ENCODE results near the gene TNRC6A.
"Not testable (repeated sequence)": the region's sequence is repeated elsewhere in the genome, so short reads cannot be mapped to it uniquely, and the experiment has no call there.

The TNRC6A gene

GRCh38 chr16:24848065-24848464, 118.6 kb downstream of the TNRC6A start:
- DNase-seq: no peak

GRCh38 chr16:24849641-24850040, 120.2 kb downstream of the TNRC6A start:
- DNase-seq: no peak

GRCh38 chr16:24850289-24850938, 121.0 kb downstream of the TNRC6A start:
- no peak for DNase-seq

- no peak for DNase-seq
Measured at GRCh38 chr16:24851700-24852099, 122.2 kb downstream of the TNRC6A start.

- no peak for DNase-seq
Measured at GRCh38 chr16:24852281-24852721, 122.8 kb downstream of the TNRC6A start.

- no peak for DNase-seq
Measured at GRCh38 chr16:24853169-24853824, 123.8 kb downstream of the TNRC6A start.

GRCh38 chr16:24853830-24854229, 124.4 kb downstream of the TNRC6A start:
- DNase-seq: no peak

- no peak for DNase-seq
Measured at GRCh38 chr16:24854607-24855171, 125.2 kb downstream of the TNRC6A start.

- DNase-seq: no peak
Measured at GRCh38 chr16:24855678-24856077, 126.2 kb downstream of the TNRC6A start.

GRCh38 chr16:24856871-24857270, 127.4 kb downstream of the TNRC6A start:
- DNase-seq: not testable (repeated sequence)

GRCh38 chr16:24858219-24859041, 129.0 kb downstream of the TNRC6A start:
- DNase-seq: no peak

GRCh38 chr16:24861461-24861860, 132.0 kb downstream of the TNRC6A start:
- no peak for DNase-seq

- no peak for DNase-seq
Measured at GRCh38 chr16:24863582-24864437, 134.4 kb downstream of the TNRC6A start.

- DNase-seq: no peak
Measured at GRCh38 chr16:24869033-24869432, 139.6 kb downstream of the TNRC6A start.

- DNase-seq: no peak
Measured at GRCh38 chr16:24871891-24872290, 142.4 kb downstream of the TNRC6A start.

- DNase-seq: no peak
Measured at GRCh38 chr16:24873028-24873427, 143.6 kb downstream of the TNRC6A start.

- no peak for DNase-seq
Measured at GRCh38 chr16:24875466-24875865, 146.0 kb downstream of the TNRC6A start.
